Measurements from ENCODE around the gene MT1B.
"Not testable (repeated sequence)": the region's sequence is repeated elsewhere in the genome, so short reads cannot be mapped to it uniquely, and the experiment has no call there.

MT1B gene

DNA sequence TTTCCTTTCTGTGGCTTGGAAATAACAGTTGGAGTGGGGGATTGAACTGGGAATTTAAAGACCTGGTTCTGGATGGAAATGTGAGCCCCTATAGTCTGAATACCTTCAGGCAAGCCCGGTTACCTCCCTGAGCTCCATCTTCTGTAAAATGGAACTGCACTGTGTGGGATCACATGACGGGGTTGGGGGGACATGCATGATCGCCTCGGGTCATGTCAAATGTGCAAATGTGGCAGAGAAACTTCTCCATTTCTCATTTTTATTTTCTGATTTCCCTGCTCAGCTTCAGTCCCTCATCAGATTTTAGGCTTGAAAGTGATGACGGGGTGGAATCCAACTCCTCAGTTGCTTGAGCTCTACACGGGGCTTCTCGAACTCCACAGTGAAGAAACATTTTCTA is 1.5 kb downstream of the MT1B start:
- Mint-ChIP-seq H3K9me3 (no peaks in the 10 kb centered on the region), H3K4me3 (no peak overlapping the region), H3K4me1 (ENCODE audit: low read depth) (peaks cover 8% of the 10 kb centered on the region), H3K27me3 (ENCODE audit: low read depth) (peaks cover 29% of the 10 kb centered on the region), H3K27ac (no peak overlapping the region), H3K36me3 (ENCODE audit: low read depth) (no peaks in the 10 kb centered on the region)
- no peak for DNase-seq (ENCODE audit: low spot score)

DNA sequence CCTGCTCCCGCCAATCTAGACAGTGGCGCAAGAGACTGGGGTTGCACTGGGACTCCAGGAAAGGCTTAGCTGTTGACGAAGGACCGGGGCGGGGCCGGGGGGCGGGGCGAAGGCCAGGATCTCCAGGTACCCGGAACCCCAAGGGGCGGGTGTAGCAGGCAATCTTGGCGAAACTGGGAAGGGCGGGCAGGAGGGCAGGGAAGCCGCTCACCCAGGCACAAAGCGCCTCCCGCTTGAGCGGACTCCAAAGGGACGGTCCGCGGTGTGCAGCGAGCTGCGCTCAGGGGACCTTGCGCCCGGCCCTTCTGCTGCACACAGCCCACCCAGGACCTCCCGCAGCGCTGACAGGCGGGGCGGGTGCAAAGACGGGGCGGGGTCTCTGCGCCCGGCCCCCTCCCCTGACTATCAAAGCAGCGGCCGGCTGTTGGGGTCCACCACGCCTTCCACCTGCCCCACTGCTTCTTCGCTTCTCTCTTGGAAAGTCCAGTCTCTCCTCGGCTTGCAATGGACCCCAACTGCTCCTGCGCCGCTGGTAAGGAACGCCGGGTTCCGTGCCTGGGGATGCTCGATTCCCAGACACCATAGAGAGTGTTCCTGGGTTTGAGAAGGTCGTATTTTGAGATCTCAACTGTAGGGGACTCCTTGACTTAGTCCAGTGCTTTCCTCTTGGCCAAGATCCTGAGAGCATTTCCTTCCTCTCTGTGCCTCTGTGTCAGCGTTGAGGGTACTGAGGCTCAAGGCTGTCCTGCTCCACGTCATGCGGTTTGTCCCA is 6.1 kb downstream of the MT1B start, which contains the start of gene MT1F:
TSS of gene MT1F (plus strand) at position 405 of the 772 bp plus-strand sequence. CDS start at position 505, 100 bp downstream.
- H3K27ac Mint-ChIP-seq: peak within 1 kb of the TSS; percentile 79
- peaks cover 18% of the 10 kb centered on the region for H3K27me3 Mint-ChIP-seq (ENCODE audit: low read depth)
- H3K36me3 Mint-ChIP-seq (ENCODE audit: low read depth): no peaks in the 10 kb centered on the region
- H3K9me3 Mint-ChIP-seq: no peaks in the 10 kb centered on the region
- DNase-seq (ENCODE audit: low spot score): peak; percentile 40
- H3K4me3 Mint-ChIP-seq: peak within 1 kb of the TSS; percentile 95
- H3K4me1 Mint-ChIP-seq (ENCODE audit: low read depth): peaks cover 21% of the 10 kb centered on the region

DNA sequence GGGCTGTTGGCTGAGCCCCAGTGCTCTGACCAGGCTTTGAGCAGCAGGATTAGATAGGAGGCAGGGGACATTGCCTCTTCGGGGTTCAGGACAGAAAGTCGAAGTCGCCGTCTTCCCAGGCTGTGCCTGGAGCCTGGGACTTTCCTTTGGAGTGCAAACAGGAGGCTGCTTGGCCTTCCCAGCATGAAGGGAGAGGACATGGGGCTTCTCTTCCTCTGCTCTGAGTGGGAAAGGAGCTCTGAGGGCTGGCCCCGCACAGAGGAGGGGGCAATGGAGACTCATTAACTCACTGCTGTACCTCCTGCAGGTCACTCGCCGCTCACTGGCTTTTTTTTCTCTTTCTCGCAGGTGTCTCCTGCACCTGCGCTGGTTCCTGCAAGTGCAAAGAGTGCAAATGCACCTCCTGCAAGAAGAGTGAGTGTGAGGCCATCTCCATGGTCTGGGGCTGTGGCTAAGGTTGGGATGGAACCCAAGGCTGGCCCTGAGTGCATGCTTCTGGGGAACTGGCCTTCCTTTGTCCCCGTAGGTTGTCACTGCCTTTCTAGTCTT is 6.7 kb downstream of the MT1B start:
- no peaks in the 10 kb centered on the region for H3K9me3 Mint-ChIP-seq
- no peaks in the 10 kb centered on the region for H3K36me3 Mint-ChIP-seq (ENCODE audit: low read depth)
- no peak for DNase-seq (ENCODE audit: low spot score)
- peak overlapping the region; percentile 79 for H3K27ac Mint-ChIP-seq
- peaks cover 23% of the 10 kb centered on the region for H3K4me1 Mint-ChIP-seq (ENCODE audit: low read depth)
- H3K4me3 Mint-ChIP-seq: peak overlapping the region; percentile 95
- H3K27me3 Mint-ChIP-seq (ENCODE audit: low read depth): peaks cover 16% of the 10 kb centered on the region

DNA sequence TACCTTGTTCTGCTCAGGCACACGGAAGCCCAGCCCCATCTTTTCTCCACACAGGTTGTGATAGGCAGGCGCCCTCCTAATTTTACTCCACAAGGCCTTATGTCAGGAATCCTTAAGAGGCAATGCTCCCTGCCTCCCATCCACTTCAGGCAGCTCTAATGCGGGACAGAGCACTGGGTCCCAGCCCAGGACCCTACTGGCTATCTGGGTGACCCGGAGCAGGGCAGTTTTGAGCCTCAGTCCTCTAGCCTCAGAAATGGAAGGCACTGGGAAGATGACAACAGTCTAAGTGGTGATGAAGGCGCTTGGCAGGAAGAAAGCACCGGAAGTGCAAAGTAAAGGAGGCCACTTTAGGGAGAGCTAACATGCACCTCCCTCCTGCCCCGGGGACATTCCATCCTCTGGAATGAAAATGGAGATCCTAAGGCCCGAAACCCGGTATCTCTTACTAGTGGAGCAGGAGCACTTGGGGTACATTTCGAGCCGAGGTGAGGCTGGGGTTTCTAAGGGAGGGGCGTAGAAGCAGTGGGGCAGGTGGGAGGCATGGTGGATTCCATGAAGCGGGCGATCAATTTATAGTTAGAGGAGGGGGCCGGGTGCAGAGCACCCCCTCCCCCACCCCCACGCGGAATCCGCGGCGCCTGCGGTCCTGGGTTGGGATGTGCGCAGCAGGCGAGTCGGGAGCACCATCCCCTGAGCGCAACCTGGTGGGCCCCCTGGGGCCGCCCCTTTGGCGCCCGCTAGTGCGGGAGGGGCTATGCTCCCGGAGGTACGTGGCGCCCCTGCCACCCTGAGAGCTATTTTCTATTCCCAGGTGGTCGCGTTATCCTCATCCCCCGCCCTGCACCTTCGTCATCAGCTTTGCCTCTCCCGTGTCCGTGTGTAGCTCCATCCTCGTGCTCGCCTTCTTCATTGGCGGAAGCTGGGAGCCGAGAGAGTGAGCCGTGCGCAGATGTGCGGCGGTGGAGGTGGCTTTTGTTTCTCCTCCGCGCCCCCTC is 11.0 kb downstream of the MT1B start:
- peaks cover 37% of the 10 kb centered on the region for H3K4me1 Mint-ChIP-seq (ENCODE audit: low read depth)
- H3K9me3 Mint-ChIP-seq: no peaks in the 10 kb centered on the region
- H3K4me3 Mint-ChIP-seq: peak overlapping the region; percentile 82
- peaks cover 24% of the 10 kb centered on the region for H3K27me3 Mint-ChIP-seq (ENCODE audit: low read depth)
- DNase-seq (ENCODE audit: low spot score): no peak
- peak overlapping the region; percentile 80 for H3K27ac Mint-ChIP-seq
- H3K36me3 Mint-ChIP-seq (ENCODE audit: low read depth): no peaks in the 10 kb centered on the region

DNA sequence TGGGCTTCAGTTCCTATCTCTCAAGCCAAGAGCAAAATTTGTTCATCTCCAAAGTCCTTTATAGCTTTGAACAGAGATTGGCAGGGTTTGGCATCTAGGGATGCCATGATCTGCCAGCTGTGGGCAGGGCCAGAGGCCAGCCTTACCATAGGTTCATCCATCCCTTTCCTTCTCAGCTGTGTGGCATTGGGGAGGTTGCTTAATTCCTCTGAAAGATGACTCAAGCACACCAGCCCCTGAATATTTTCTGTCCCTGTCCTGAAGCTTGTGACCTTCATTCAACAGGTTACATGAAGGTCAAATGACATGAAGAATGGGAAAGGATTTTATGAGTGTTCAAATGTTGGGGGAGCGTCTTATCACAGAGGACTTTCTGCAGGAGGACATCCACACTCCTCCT is 12.8 kb downstream of the MT1B start:
- Mint-ChIP-seq H3K9me3 (no peaks in the 10 kb centered on the region), H3K36me3 (ENCODE audit: low read depth) (peaks cover 3% of the 10 kb centered on the region), H3K4me1 (ENCODE audit: low read depth) (peaks cover 42% of the 10 kb centered on the region), H3K27ac (no peak overlapping the region), H3K27me3 (ENCODE audit: low read depth) (peaks cover 37% of the 10 kb centered on the region), H3K4me3 (no peak overlapping the region)
- no peak for DNase-seq (ENCODE audit: low spot score)

DNA sequence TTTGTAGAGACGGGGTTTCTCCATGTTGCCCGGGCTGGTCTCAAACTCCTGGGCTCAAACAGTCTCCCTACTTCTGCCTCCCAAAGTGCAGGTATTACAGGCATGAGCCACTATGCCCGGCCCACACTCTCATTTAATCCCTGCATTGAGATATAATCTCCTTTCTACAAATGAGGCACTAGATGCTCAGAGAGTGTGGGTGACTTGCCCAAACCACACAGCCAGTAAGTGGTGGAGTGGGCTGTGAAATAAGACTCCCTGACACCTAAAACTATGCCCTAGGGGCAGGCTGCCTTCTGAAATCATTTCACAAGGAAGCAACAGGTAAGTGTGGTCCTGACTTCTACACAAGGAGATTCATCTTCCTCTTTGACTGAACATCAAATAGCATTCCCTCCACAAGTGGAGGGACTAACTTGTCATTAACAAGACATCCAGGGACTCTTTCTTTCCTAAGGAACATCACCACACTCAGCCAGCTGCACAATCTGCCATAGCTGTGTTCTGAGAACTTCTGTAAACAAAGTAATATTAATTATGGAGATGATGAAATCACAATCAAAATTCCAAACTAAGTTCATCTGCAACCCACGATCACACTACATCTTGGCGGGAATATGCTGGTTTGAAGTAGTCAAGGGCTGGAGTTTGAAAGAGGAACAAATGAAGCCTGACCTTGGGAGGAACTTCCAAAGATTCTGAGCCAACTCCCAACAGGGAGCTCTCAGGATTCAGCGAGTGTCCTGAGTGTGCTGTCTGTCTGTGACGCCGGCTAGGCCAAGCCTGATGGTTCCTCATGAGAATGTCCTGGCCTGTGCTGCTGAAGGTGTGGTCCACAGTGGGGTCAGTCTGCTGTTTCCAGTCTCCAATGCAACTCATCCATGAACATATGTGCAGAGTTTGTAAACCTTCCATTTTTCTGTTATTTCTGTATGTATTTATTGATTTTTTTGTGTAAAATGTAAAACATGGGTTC is 13.9 kb downstream of the MT1B start:
- H3K27me3 Mint-ChIP-seq (ENCODE audit: low read depth): peaks cover 43% of the 10 kb centered on the region
- peak; percentile 34 for DNase-seq (ENCODE audit: low spot score)
- not testable (repeated sequence) for H3K4me3 Mint-ChIP-seq; H3K9me3 Mint-ChIP-seq; H3K36me3 Mint-ChIP-seq (ENCODE audit: low read depth); H3K27ac Mint-ChIP-seq
- H3K4me1 Mint-ChIP-seq (ENCODE audit: low read depth): peaks cover 41% of the 10 kb centered on the region

DNA sequence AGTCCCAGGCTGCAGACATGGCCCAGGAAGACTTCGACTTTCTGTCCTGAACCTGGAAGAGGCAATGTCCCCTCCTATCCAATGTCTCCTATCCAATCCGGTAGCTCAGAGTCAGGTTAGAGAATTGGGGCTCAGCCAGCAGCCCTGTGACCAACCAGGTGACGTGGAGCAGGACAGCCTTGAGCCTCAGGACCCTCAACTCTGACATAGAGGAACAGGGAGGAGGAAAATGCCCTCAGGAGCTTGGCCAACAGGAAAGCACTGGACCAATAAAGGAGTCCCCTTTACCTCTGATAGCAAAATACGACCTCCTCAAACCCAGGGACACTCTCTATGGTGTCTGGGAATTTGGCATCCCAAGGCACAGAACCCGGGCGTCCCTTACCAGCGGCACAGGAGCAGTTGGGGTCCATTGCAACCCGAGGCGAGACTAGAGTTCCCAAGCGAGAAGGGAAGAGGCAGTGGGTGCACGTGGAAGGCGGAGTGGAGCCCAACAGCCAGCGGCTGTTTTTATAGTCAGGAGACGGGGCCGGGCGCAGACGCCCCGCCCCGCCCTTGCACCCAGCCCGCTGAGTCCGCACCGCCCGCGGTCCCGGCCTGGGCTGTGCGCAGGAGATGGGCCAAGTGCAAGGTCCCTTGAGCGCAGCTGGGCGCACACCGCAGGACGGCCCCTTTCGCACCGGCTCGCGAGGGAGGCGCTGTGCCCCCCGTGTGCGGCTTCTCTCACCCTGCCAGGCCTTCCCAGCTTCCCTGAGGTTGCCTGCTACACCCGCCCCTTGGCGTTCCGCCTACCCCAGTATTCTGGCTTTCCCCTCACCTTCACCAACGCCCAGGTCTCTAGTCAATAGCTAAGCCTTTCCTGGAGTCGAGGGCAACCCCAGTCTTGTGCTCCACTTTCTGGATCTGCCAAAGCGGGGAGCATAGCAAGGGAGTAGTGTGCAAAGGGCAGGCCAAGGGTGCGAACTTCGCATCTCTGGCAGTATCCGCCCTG is 16.2 kb downstream of the MT1B start, which contains the start of gene MT1G:
TSS of gene MT1G (minus strand) at position 485 of the 991 bp plus-strand sequence. CDS start at position 413, 72 bp downstream.
- H3K4me1 Mint-ChIP-seq (ENCODE audit: low read depth): peaks cover 40% of the 10 kb centered on the region
- no peaks in the 10 kb centered on the region for H3K9me3 Mint-ChIP-seq
- peak within 1 kb of the TSS; percentile 70 for H3K4me3 Mint-ChIP-seq
- peaks cover 49% of the 10 kb centered on the region for H3K27me3 Mint-ChIP-seq (ENCODE audit: low read depth)
- peaks cover 3% of the 10 kb centered on the region for H3K36me3 Mint-ChIP-seq (ENCODE audit: low read depth)
- DNase-seq (ENCODE audit: low spot score): peak; percentile 44
- no peak within 1 kb of the TSS for H3K27ac Mint-ChIP-seq

DNA sequence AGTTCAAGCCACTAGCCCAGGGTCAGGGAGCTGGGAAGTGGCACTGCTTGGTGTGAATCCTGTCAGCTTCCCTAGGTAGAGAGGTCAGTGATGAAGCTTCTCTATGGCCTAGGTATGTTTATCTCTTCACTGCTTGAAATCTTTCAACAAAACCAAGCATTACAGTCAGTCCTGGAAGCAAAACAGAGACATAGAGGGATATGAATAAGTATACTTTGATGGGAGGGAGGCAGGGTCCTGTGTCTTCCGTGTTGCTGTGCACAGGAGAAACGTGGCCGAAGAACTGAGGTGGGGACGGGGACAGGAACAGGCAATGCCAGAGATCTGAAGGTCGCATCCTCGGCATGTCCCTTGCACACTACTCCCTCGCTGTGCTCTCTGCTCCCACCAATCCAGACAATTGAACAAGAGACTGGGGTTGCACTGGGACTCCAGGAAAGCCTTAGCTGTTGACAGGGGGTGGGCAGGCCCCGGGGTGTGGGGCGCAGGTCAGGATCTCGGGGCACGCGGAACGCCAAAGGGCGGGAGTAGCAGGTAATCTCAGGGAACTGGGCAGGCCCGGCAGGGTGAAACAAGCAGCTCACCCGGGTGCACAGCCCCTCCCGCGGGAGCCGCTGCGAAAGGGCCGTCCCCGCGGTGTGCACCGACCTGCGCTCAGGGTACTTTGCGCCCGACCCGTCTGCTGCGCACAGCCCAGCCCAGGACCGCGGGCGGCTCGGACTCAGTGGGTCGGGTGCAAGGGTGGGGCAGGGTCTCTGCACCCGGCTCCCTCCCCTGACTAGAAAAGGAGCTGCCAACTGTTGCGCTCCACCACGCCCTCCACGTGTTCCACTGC is 17.5 kb downstream of the MT1B start, which contains the start of gene MT1H:
TSS of gene MT1H (plus strand) at position 810 of the 835 bp plus-strand sequence. CDS start 71 bp downstream, outside the sequence.
- Mint-ChIP-seq H3K27me3 (ENCODE audit: low read depth) (peaks cover 47% of the 10 kb centered on the region), H3K4me3 (peak within 1 kb of the TSS; percentile 64), H3K27ac (no peak within 1 kb of the TSS), H3K9me3 (no peaks in the 10 kb centered on the region), H3K36me3 (ENCODE audit: low read depth) (peaks cover 3% of the 10 kb centered on the region), H3K4me1 (ENCODE audit: low read depth) (peaks cover 36% of the 10 kb centered on the region)
- no peak for DNase-seq (ENCODE audit: low spot score)

DNA sequence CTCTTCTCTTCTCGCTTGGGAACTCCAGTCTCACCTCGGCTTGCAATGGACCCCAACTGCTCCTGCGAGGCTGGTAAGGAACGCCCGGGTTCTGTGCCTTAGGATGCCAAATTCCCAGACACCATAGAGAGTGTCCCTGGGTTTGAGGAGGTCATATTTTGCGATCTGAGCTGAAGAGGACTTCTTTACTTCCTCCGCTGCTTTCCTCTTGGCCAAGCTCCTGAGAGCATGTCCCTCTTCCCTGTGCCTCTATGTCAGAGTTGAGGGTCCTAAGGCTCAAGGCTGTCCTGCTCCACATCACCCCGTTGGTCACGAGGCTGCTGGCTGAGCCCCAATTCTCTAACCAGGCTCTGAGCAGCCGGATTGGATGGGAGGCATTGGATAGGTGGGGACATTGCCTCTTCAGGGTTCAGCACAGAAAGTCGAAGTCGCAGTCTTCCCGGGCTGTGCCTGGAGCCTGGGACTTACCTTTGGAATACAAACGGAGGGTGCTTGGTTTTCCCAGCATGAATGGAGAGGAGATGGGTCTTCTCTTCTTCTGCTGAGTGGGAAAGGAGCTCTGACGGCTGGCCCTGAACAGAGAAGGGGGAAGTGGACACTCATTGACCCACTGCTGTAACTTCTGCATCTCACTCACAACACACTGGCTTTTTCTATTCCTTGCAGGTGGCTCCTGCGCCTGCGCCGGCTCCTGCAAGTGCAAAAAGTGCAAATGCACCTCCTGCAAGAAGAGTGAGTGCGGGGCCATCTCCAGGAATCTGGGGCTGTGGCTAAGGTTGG is 18.3 kb downstream of the MT1B start:
- Mint-ChIP-seq H3K4me3 (peak overlapping the region; percentile 46), H3K4me1 (ENCODE audit: low read depth) (peaks cover 34% of the 10 kb centered on the region), H3K27me3 (ENCODE audit: low read depth) (peaks cover 47% of the 10 kb centered on the region), H3K36me3 (ENCODE audit: low read depth) (peaks cover 3% of the 10 kb centered on the region), H3K9me3 (no peaks in the 10 kb centered on the region), H3K27ac (no peak overlapping the region)
- DNase-seq (ENCODE audit: low spot score): no peak

DNA sequence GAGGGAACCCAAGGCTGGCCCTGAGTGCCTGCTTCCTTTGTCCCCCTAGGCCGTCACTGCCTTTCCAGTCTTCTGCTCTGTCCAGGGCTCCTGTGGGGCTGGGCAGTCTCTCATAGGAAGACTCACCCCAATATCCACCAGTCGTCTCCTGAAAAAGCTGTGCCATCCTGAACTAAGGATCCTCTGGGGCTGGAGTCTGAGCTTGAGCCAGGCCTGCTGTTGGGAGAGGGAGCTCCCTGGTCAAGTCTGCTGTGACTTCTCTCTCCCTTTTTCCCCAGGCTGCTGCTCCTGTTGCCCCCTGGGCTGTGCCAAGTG is 18.9 kb downstream of the MT1B start:
- Mint-ChIP-seq H3K36me3 (ENCODE audit: low read depth) (peaks cover 3% of the 10 kb centered on the region), H3K9me3 (no peaks in the 10 kb centered on the region), H3K27ac (no peak overlapping the region), H3K4me1 (ENCODE audit: low read depth) (peaks cover 34% of the 10 kb centered on the region), H3K27me3 (ENCODE audit: low read depth) (peaks cover 52% of the 10 kb centered on the region), H3K4me3 (no peak overlapping the region)
- no peak for DNase-seq (ENCODE audit: low spot score)

DNA sequence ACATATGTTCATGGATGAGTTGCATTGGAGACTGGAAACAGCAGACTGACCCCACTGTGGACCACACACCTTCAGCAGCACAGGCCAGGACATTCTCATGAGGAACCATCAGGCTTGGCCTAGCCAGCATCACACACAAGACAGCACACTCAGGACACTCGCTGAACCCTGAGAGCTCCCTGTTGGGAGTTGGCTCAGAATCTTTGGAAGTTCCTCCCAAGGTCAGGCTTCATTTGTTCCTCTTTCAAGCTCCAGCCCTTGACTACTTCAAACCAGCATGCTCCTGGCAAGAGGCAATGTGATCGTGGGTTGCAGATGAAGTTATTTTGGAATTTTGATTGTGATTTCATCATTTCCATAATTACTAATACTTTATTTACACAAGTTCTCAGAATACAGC is 20.0 kb downstream of the MT1B start:
- H3K27ac Mint-ChIP-seq; H3K36me3 Mint-ChIP-seq (ENCODE audit: low read depth); DNase-seq (ENCODE audit: low spot score); H3K9me3 Mint-ChIP-seq; H3K4me3 Mint-ChIP-seq: not testable (repeated sequence)
- Mint-ChIP-seq H3K27me3 (ENCODE audit: low read depth) (peaks cover 53% of the 10 kb centered on the region), H3K4me1 (ENCODE audit: low read depth) (peaks cover 38% of the 10 kb centered on the region)

Measured in T-helper 2 cell treated with Interferon-gamma antibody and Interleukin-4, amounts not matched to agents 5 μg/mL and 100 μg/mL, for 36 hours (primary cell).